ENCODE results near the gene MPPE1. TPM values are rescaled to one million over a fixed set of nuclear protein-coding genes. Genes with fewer than 3 reads are reported as not detected.

The MPPE1 gene
- total RNA-seq (10 to 100 TPM; 17.0 to 44.7 (median 33.0) TPM), polyA plus RNA-seq (10 to 100 TPM; 23.1 to 29.7 (median 24.0) TPM)
- long read RNA-seq, donor 1, partial matches to known transcripts: 0 of 2 reads
- long read RNA-seq, donor 1, other reads (novel, unspliced or antisense): 0 of 2 reads
- long read RNA-seq, donor 2, partial matches to known transcripts: 0 of 2 reads
- long read RNA-seq, donor 2, other reads (novel, unspliced or antisense): 0 of 2 reads
- long read RNA-seq, donor 3, full-length matches to known transcripts: 3 of 3 reads
- long read RNA-seq, donor 3, partial matches to known transcripts: 0 of 3 reads
- long read RNA-seq, donor 3, other reads (novel, unspliced or antisense): 0 of 3 reads
- long read RNA-seq, donor 4, full-length matches to known transcripts: 7 of 12 reads
- long read RNA-seq, donor 4, partial matches to known transcripts: 0 of 12 reads
- long read RNA-seq, donor 4, other reads (novel, unspliced or antisense): 5 of 12 reads
- long read RNA-seq, donor 5, full-length matches to known transcripts: 39 of 66 reads
- long read RNA-seq, donor 5, partial matches to known transcripts: 2 of 66 reads
- long read RNA-seq, donor 5, other reads (novel, unspliced or antisense): 25 of 66 reads
- long read RNA-seq, donor 6, full-length matches to known transcripts: 5 of 16 reads
- long read RNA-seq, donor 6, partial matches to known transcripts: 3 of 16 reads
- long read RNA-seq, donor 6, other reads (novel, unspliced or antisense): 8 of 16 reads
- long read RNA-seq, donor 7: 0 reads
- long read RNA-seq, donor 8, full-length matches to known transcripts: 4 of 4 reads
- long read RNA-seq, donor 8, partial matches to known transcripts: 0 of 4 reads
- long read RNA-seq, donor 8, other reads (novel, unspliced or antisense): 0 of 4 reads
- long read RNA-seq, donor 9, full-length matches to known transcripts: 4 of 4 reads
- long read RNA-seq, donor 9, partial matches to known transcripts: 0 of 4 reads
- long read RNA-seq, donor 9, other reads (novel, unspliced or antisense): 0 of 4 reads
- long read RNA-seq, donor 10: 0 reads

- H3K36me3 ChIP-seq (replicated peaks in 1 of 2): no peaks in the 10 kb centered on the region
- intact Hi-C loops (cut with DNase I): loop anchor here in 1 of 2 donors (10.0 kb wide), 1 partner anchor 54 kb away; the partner anchor contains the start of gene CHMP1B
These were observed at the start of gene MPPE1 for GRCh38 chr18:11908182-11909060. MPPE1 (minus strand) TSS chr18:11908317; CDS start chr18:11897264, 11,053 bp downstream.

GRCh38 chr18:11957636-11958035, 49.5 kb upstream of the MPPE1 start:
- H3K27ac ChIP-seq: no peak overlapping the region
- no peaks in the 10 kb centered on the region for H3K27me3 ChIP-seq
- 51 to 71% (median 62%) methylated on average over 2 of the region's 2 CpGs for WGBS, 4 donors
- H3K4me3 ChIP-seq: no peak overlapping the region
- H3K4me1 ChIP-seq (replicated peaks in 1 of 2): no peaks in the 10 kb centered on the region
- no peaks in the 10 kb centered on the region for H3K36me3 ChIP-seq (replicated peaks in 1 of 2)
- DNase-seq: no peak
- TF ChIP-seq POLR2A (IDR thresholded peaks at IDR 0.05): no peak
- TF ChIP-seq CTCF (IDR thresholded peaks at IDR 0.05): no peak
- intact Hi-C loops (cut with DNase I): no loop called here
- H3K9me3 ChIP-seq (replicated peaks in 1 of 3): no peaks in the 10 kb centered on the region

More at GRCh38 chr18:11908182-11909060, at the start of gene MPPE1:
- DNase-seq: peak; percentile 85 to 93 (median 89)
- WGBS, 4 donors: 0 to 1% (median 0%) methylated on average over 11 to 106 of the region's 106 CpGs
- no peak for TF ChIP-seq CTCF (IDR thresholded peaks at IDR 0.05)
- TF ChIP-seq POLR2A (IDR thresholded peaks at IDR 0.05): peak in 1 of 2 donors; percentile 92
- H3K9me3 ChIP-seq (replicated peaks in 1 of 3): no peaks in the 10 kb centered on the region
- H3K27ac ChIP-seq: peak within 1 kb of the TSS; percentile 95 to 100 (median 96)
- H3K4me3 ChIP-seq: peak within 1 kb of the TSS; percentile 16 to 89 (median 50)
- no peaks in the 10 kb centered on the region for H3K27me3 ChIP-seq
- H3K4me1 ChIP-seq (replicated peaks in 1 of 2): peaks cover 9 to 22% of the 10 kb centered on the region in 2 donors

GRCh38 chr18:11956371-11957308, 48.5 kb upstream of the MPPE1 start:
- DNase-seq: no peak
- Histone ChIP-seq H3K27me3 (no peaks in the 10 kb centered on the region), H3K27ac (no peak overlapping the region), H3K36me3 (replicated peaks in 1 of 2) (no peaks in the 10 kb centered on the region), H3K4me1 (replicated peaks in 1 of 2) (no peaks in the 10 kb centered on the region), H3K9me3 (replicated peaks in 1 of 3) (no peaks in the 10 kb centered on the region), H3K4me3 (no peak overlapping the region)
- WGBS, 4 donors: 92 to 95% (median 93%) methylated on average over 10 of the region's 10 CpGs
- intact Hi-C loops (cut with DNase I): no loop called here
- TF ChIP-seq POLR2A (IDR thresholded peaks at IDR 0.05): no peak
- no peak for TF ChIP-seq CTCF (IDR thresholded peaks at IDR 0.05)

All from adrenal gland (tissue), 19 donors.